Activated CD8-positive, alpha-beta memory T cell treated with anti-CD3 and anti-CD28 coated beads for 36 hours (primary cell): ENCODE data around the gene FLT1. TPM values are rescaled to one million over a fixed set of nuclear protein-coding genes. Genes with fewer than 3 reads are reported as not detected.

ENCODE experiments used
- CTCF ChIA-PET: fragments of 350-600 bp; sonication (Branson Sonifier 250); formaldehyde crosslinking; loops from one replicate; lab custom pipeline; 2021; ENCODE audit warnings: antibody characterized with exemption; lab: Charles Lee
- POLR2A ChIA-PET: fragments of 350-600 bp; sonication (Branson Sonifier 250); formaldehyde crosslinking; loops from one replicate; lab custom pipeline; 2021; ENCODE audit warnings: antibody characterized with exemption; lab: Charles Lee
- total RNA-seq, 2 experiments: library from RNA; stranded (reverse); gene quantifications; one replicate each; pipeline ENCODE4 v1.2.3, GENCODE V29; 2021

The FLT1 gene
- total RNA-seq, 2 experiments from 2014 or later = 2.5 to 2.7 TPM

DNA sequence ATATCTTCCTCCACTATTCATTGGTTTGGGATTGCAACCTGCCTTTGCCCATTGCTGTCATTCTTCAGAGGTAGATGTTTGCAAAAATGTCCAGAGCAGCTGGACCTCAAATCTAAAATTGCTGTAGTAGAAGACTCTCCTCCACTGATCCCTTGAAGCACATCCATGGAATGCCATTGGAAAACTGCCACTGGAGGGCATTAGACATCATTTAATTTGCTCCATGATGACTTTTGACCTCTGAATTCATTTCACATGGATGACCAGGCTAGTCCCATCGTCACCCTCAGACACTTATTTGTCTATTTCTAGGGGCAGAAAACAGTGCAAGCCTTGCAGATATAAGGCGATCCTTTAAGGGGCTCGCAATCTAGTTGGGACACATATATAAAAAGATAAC is 33.9 kb upstream of the FLT1 start:
- CTCF ChIA-PET = no interaction called here
- POLR2A ChIA-PET = no interaction called here

DNA sequence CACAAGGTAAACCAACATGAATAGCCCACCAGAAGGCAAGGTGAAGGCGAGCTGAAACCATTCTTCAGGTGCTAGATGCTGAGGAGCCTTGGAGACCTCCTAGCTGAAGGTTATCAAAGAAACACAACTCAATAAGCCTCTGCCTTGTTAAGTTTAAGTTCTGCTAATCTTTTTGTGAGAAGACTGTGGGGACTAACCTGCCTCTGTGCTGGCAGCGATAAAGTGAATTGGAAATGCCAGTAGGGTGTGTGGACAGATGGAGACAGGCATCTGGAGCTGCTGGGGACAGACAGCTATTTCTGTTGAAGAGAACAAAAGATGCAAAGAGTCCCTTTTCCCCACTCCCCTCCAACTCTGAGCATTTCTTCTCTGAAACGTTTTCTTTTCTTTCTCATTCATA is 33.5 kb upstream of the FLT1 start:
- CTCF ChIA-PET = no interaction called here
- POLR2A ChIA-PET = no interaction called here

DNA sequence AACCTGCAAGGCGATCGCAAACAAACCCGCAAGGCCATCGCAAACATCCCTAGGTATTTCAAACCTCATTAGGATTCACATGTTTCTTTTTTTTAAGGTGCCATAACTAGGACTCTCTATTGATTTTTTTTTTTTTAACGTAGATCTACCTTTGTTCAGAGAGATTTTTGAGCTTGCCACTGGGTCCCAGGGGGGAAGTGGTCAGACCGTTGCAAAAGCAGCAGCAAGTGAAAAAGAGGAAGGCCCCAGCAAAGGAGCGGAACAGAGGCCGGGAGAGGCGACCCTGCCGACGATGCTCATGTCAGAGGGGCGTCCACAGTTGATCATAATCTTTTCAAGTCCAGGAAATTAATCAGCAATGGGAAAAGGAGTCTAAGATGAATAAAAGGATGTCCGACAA is 32.7 kb upstream of the FLT1 start:
- POLR2A ChIA-PET = no interaction called here
- CTCF ChIA-PET = no interaction called here

DNA sequence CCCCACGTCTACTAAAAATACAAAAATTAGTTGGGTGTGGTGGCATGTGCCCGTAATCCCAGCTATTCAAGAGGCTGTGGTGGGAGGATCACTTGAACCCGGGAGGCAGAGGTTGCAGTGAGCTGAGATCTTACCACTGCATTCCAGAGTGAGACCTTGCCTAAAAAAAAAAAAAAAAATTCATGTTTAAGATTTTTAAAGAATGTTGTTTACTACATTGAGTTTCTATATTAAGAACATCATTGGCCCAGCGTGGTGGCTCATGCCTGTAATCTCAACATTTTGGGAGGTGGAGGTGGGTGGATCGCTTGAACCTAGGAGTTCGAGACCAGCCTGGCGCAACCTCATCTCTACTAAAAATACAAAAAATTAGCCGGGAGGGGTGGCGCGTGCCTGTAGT is 31.9 kb upstream of the FLT1 start:
- POLR2A ChIA-PET = no interaction called here
- CTCF ChIA-PET = no interaction called here

DNA sequence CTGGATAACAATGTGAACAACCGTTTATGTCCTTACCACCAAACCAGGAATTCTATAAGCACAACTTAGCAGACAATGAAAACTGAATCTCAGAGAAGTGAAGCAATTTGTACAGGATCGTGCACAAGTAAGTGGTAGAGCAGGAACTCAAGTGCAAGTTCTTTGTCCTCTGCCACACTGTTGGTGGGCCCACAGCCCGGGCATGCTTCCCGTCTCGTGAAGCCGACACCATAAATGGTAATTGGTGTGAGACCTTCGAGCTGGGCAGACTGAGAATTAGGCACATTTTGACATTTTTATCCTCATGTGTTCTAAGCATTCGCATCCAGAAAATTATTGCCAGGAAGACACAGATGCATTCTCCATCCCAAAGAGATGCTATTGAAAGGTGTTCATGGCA is 27.9 kb upstream of the FLT1 start:
- ChIA-PET CTCF (no interaction called here), POLR2A (no interaction called here)

DNA sequence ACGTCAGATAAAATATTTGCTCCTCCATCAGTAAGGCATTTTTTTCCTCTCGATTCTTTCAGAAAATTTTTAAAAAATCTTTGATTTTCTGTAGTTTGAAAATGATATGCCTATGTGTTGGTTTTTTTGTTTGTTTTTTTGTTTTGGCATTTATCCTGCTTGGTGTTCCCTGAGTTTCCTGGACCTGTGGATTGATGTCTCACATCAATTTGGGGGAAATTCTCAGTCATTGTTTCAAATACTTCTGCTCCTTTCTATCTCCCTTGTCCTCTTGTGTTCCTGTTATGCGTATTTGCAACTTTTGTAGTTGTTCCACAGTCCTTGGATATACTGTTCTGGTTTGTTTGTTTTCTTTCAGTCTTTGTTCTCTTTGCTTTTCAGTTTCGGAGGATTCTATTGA is 18.8 kb upstream of the FLT1 start:
- POLR2A ChIA-PET = no interaction called here

DNA sequence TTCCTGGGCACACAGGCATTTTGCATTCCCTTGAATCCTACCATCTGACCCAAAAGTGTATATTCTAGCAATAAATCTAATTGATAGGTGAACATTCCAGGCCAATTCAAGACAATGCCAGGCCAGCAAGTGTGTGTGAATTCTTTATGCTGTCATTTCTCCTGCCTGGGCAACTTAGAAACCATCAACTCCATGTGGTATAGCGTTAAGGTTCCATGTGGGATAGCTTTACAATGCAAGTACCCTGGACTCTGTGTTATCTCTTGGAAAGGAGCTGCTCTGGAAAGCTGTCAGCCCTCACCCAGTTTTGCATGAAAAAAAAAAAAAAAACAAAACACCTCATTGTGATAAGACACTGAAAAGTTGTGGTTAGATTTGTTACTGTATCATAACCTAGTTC is 15.6 kb upstream of the FLT1 start:
- POLR2A ChIA-PET = no interaction called here

More for the DNA sequence above, 18.8 kb upstream of the FLT1 start:
- CTCF ChIA-PET = no interaction called here

DNA sequence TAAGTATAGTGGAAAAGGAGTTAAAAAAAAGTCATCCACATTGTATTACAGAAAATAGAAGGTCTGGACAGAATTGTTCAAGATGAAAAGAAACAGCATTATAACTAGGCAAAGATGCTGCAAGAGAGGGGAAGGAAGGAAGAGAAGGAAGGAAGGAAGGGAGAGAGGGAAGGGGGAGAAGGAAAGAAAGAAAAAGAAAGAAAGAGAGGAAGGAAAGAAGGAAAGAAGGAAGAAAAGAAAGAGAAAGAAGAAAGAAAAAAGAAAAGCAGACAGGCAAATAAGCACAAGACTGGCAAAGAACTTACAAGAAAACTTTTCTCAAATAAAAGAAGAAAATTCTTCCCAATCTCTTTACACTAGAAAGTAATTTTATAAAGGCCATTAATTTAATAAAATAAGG is 15.1 kb upstream of the FLT1 start:
- CTCF ChIA-PET = no interaction called here
- POLR2A ChIA-PET = no interaction called here

More for the DNA sequence above, 15.6 kb upstream of the FLT1 start:
- CTCF ChIA-PET = no interaction called here

DNA sequence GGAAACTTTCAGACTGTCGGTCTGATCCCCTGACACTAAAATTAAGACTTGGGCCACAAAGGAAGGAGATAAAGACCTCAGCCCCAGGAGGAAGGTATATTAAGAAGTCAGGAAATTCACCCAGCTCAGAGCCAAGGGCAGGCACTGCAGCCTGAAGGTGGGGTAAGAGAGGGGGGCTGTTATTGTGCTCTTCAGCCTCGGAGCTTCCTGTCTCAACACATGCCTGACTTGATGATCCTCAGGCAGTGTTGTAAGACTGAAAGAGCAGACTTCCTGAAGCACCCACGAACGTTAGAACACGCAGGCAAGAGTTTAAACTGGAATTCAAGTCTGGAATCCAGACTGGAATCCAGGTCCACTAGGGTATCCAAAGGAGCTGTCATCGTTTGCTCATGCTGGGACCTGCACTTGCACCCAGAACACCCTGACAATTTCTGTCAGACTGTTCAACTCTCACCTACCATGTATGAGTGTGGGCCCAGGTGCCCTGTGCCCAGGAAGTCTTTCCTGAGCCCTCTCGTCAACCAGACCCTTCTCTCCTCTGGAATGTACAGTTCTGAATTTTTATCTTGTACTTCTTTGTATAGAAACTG is 10.7 kb upstream of the FLT1 start:
- ChIA-PET CTCF (no interaction called here), POLR2A (no interaction called here)

DNA sequence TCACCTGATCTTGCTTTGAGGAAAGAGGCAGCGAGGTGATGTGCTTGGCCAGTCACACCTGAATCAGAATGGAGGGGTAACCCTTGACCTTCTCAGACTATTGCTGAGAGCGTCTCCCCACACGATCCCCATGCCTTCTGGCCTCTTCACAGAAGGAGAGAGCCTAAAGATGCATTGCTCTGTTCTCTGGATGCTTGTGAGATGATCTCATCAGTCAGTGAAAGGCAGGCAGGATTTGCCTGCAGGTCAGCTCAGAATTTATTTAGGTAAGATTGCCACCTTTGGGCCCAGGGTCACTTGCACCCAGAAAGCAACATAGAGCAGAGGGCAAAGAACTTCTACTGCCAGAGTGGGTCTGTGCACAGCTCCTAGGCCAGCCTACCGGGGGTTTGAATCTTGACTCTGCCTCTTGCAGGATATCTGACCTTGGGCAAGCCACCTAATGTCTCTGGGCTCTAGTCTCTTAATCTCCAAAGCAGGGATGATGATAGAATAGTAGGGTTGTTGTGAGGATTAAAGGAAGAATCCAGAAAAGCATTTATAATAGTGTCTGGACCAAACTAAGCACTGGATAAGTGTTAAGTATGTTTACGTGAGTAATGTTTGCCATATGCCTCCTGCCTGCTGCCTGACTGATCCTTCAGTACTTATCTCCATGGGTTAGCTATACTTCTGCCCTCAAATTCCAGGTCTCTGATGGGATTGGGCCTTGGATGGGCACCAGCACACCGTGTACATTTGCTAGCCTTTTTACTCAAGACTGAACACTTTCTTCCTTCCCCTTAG is 8.4 kb upstream of the FLT1 start:
- ChIA-PET POLR2A (no interaction called here), CTCF (no interaction called here)

DNA sequence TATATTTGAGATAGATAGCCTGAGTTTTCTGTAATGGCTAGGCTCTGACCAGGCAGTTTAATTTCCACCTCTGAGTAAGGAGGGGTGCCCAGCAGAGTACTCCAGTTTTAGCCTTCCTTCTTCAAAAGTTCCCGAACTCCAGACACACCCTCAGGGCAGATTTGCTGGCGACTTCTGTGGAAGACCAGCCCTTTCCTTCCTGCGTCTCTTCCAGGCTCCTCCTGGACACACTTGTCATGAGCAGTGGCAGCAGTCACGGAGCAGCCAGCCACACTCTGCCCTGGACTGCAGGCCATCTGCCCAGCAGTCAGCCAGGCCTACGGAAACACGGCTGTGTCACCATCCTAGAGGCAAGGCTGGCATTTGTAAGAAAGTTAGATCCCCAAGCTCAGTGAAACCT is 6.6 kb upstream of the FLT1 start:
- ChIA-PET POLR2A (no interaction called here), CTCF (interaction anchor here (0.7 kb wide), 1 partner anchor 424 kb away, joined by 3 read pairs; no protein-coding TSS in a partner anchor)

DNA sequence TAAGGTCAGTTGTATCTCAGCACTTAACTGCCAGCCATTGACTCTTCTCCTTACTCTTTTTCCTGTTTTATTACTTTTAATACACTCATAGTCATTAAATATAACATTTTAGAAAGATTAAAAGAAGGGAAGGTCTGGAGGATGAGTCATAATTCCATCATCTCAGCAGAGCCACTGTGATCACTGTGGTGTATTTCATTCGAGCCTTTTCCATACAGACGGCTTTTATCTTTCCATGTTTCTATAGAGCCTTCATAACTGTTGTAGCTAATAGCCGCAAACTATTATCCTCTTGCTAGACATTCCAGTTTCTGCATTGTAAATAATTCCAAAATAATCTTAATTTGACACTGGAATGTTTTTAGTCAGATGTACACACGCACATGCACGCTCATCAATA is 4.7 kb upstream of the FLT1 start:
- POLR2A ChIA-PET = no interaction called here
- CTCF ChIA-PET = no interaction called here

DNA sequence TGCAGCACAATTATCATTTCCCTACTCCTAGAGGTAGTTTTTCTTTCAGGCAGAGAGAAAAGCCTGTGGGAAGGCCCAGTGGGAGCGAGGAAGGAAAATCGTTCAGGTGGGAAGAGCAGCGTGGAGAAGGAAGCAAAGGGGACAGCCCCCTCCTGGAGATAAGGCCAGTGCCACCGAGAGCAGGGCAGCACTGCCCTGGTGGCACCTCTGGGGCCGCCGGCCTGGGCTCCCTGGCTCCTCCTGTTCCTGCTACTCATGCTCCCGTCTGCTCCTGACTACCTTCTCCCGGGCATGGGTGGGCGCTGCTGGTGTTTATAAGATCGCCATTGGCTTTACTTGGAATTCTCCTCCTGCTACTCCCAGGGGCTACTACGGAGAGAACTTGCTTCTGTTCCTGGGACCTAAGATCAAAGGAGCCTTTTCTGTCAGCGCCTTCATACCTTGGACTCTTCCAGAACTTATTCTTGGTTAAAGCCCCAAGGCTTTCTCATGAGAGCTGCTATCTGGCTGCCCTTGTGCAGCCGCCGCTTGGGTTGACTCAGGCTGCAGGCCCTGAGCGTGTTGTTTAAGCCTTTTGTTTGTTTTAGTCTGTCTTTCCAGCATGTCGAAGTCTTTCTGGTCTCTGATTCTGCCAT is 3.7 kb upstream of the FLT1 start:
- ChIA-PET POLR2A (no interaction called here), CTCF (no interaction called here)

DNA sequence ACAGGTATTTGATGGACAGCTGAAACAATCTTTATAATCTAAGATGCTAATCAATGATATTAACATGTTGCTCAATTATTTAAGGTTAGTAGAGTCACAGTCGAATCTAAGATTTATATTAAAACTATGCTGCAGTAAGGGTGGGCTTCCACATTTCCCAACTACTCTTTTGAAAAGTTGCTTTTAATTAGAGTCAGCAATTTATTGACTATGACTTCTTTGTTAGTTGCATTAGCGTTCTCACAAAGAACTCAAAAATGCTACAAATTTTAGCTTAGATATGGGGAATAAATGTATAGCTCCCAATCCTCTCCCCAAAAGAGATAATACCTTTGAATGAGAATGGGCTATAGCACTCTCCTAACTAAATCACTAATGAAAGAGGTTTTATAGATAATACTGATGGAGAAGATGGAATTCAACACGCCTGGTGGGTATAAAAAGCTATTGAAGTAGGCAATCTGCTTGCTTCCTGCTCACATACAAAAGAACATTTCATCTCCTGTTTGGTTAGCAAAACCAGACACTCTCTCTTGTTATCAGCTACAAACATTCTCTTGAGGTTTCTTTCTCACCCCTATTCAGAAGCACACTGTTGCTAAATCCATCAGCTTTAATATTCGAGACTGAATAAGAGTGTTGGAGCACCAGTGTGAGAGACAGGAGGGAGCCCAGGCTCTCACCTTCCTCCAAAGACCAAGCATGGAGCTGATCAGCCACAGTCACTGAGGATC is 2.4 kb upstream of the FLT1 start:
- ChIA-PET POLR2A (no interaction called here), CTCF (no interaction called here)

DNA sequence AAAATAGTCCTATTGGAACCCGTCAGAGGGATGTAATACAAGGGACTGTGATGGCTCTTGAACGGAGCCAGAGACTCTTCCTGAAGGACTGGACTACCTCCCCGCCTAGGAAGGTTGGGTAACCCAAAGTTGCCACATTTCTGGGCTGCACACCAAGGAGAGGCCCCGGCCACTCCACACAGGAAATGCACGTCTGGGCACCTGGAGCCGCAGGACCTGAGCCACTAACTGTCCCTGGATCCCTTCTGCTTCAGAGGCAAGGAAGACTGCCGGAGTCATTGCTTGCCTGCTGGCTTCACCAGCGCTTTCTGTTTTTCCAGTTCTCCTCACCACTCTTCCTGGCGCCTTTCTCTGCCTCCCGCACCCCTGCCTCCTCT is 1.2 kb upstream of the FLT1 start:
- POLR2A ChIA-PET = no interaction called here
- CTCF ChIA-PET = no interaction called here

DNA sequence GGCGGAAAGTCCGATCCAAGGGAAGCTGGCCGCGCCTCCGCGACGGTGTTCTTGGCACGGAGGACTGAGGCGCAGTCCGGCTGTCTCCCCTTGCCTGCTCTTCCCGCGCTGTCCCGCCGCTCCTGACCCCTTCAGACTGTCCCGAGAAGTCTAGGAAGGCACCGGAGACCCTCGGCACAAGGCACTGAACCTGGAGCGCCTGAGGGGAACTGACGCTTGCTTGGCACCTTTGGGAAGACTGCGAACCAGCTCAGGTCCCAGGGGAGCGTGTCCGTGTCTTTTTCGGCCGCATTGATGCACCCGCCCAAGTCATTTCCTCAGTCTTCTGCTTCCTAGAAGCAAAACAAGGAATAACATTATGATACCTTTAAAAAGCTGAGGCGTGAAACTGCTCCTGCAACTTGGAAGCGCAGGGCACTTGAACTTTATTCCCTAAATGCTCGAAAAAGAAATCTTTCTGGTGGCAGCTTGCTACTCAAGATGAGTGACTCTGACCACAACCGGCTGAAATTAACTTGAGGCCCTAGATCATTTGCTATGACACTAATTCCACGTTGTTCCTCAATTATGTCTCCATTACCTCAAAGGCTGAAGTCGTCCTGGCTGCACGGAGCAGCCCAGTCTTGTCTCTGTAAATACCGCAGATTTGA is 735 bp upstream of the FLT1 start:
- ChIA-PET POLR2A (no interaction called here), CTCF (no interaction called here)

DNA sequence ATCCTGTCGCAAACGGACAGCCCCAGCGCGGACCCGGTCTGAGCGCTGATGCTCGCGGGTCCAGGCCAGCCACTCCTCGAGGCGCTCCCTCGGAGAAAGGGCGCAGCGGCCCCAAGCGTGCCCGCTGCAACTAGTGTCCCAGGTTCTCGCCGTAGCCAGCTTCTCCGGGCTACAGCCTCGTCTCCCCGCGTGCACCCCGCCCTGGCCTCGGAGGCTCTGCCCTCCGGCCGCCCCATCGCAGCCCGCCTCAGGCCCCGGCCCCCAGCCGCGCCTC is 487 bp downstream of the FLT1 start:
- POLR2A ChIA-PET = interaction anchor here (0.5 kb wide), 1 partner anchor 83 kb away, joined by 5 read pairs; no protein-coding TSS in a partner anchor

DNA sequence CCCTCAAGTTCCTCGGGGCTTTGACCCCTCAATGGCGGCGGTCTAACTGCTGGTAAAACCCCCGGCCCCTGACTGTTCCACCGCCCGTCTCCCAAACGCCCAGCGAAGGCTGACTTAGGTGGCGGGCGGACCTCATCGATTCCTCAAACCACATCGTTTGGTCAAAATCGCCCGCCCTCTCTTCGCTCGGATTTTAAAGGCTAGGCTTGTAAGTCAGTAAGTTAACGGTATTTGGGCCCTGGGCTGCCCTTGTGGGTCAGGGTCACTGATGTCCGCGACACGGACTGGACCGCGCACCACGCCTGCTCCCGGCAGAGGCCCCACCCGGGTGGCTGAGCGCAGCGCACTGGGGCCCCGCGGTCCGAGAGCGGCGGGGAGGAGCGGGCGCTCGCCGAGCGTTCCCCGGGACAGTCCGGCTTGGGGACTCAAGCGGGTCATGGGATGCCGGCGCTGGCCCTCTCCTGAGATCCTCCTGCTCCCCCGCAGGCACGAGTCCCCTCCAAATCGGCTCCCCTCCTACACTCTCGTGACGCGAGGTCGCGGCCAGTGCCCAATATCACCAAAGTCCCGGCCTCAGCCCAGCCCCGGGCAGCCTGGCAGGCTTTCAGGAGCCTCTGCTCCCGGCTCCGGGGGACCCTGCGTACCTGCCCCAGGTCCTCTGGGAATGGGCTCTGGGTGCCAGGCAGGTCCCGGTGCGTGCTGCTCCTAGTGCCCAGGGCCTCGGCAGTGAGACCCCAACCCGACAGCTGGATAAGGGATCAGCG is 1.0 kb downstream of the FLT1 start:
- ChIA-PET POLR2A (interaction anchor here (0.5 kb wide), 1 partner anchor 83 kb away, joined by 5 read pairs; no protein-coding TSS in a partner anchor), CTCF (no interaction called here)

More for the DNA sequence above, 487 bp downstream of the FLT1 start:
- CTCF ChIA-PET = no interaction called here
